K562 (cell line): ENCODE data around the gene LETM1. TPM values are rescaled to one million over a fixed set of nuclear protein-coding genes. Genes with fewer than 3 reads are reported as not detected.

ENCODE experiments used
- ATAC-seq: fragments of 200-7000 bp; cut with Tn5 transposase; 3 replicates; pipeline ENCODE4 v1.9.1; 2020; ENCODE audit warnings: moderate library complexity
- BruUV-seq: library from RNA; stranded (reverse); fragments of 400-500 nt; replicated peaks from 2 replicates; lab custom pipeline; 2021; lab: Mats Ljungman, UMichigan
- CTCF ChIA-PET: fragments of 300-600 bp; formaldehyde crosslinking; extraction: SDS; loops from one replicate; lab custom pipeline; 2021; ENCODE audit warnings: low intra/inter-chr PET ratio; lab: Yijun Ruan, JAX
- POLR2A ChIA-PET: fragments of 300-600, 350-650 bp; sonication (Branson Sonifier 250); formaldehyde crosslinking; extraction: SDS; loops from one replicate; lab custom pipeline; 2021; ENCODE audit warnings: antibody characterized with exemption, inconsistent platforms; lab: Yijun Ruan, JAX
- DNase-seq, 4 experiments: peaks; one replicate each; pipeline versions ENCODE4 v3.0.0 to v3.0.0-alpha.2; 2011 to 2018; ENCODE audit warnings: low spot score in 3 of 4, mixed read lengths in 3 of 4; ENCODE audit errors: extremely low read depth in 1 of 4
- FAIRE-seq: peaks from 2 replicates; lab custom pipeline; 2011; peaks lifted over from hg19 to GRCh38; lab: Jason Lieb, UNC
- H2AFZ ChIP-seq: 2 replicates; pipeline ENCODE4 v1.6.0; 2011; ENCODE audit warnings: low read depth, low read length, control low read depth, inconsistent platforms
- H3K27ac ChIP-seq: fragments of 200-600 bp; 3 replicates; pipeline ENCODE4 v1.8.0; 2011; ENCODE audit warnings: low read depth, mild to moderate bottlenecking, control low read depth, inconsistent platforms, low read length, moderate library complexity, mixed read lengths; ENCODE audit errors: extremely low read depth
- H3K27me3 ChIP-seq, 2 experiments: fragments of 300-600 bp in 1 of 2; 2 replicates in 1 of 2; 3 replicates in 1 of 2; pipeline versions ENCODE4 v1.6.0 to v1.8.0; 2011; ENCODE audit warnings: inconsistent platforms in 2 of 2, low read length in 2 of 2, mild to moderate bottlenecking in 1 of 2, mixed read lengths in 1 of 2, moderate library complexity in 1 of 2; ENCODE audit not compliant: control insufficient read depth in 2 of 2, insufficient read depth in 2 of 2
- H3K36me3 ChIP-seq: fragments of 300-600 bp; 3 replicates; pipeline ENCODE4 v1.8.0; 2011; ENCODE audit warnings: mild to moderate bottlenecking, low read length, inconsistent platforms; ENCODE audit not compliant: control insufficient read depth, insufficient read depth
- H3K4me1 ChIP-seq, 2 experiments: fragments of 200-600 bp in 1 of 2; replicated peaks in 1 of 2; 2 replicates in 1 of 2; 3 replicates in 1 of 2; pipeline versions ENCODE4 v1.5.1 to v1.8.0; 2011; ENCODE audit warnings: inconsistent platforms in 2 of 2, low read length in 2 of 2, mild to moderate bottlenecking in 1 of 2, mixed read lengths in 1 of 2, moderate library complexity in 1 of 2; ENCODE audit not compliant: control insufficient read depth in 2 of 2, insufficient read depth in 2 of 2
- H3K4me2 ChIP-seq: 2 replicates; pipeline ENCODE4 v1.6.1; 2011; ENCODE audit warnings: low read length, control low read depth, inconsistent platforms, mixed read lengths; ENCODE audit not compliant: insufficient read depth
- H3K4me3 ChIP-seq: fragments of 200-600 bp; sonication (generic), shearing (Covaris generic); 2 replicates; pipeline ENCODE4 v1.5.1; 2016; ENCODE audit warnings: control low read depth, inconsistent platforms
- H3K79me2 ChIP-seq: fragments of 200-600 bp; 3 replicates; pipeline ENCODE4 v1.8.0; 2011; ENCODE audit warnings: low read length, inconsistent platforms; ENCODE audit not compliant: control insufficient read depth, insufficient read depth
- H3K9ac ChIP-seq, 2 experiments: 2 replicates each; pipeline versions ENCODE4 v1.6.0 to v1.6.1; 2011; ENCODE audit warnings: low read depth in 2 of 2, low read length in 2 of 2, control low read depth in 1 of 2, inconsistent platforms in 1 of 2, mild to moderate bottlenecking in 1 of 2, mixed read lengths in 1 of 2; ENCODE audit not compliant: insufficient read depth in 1 of 2
- H3K9me1 ChIP-seq: one replicate; pipeline ENCODE4 v1.6.0; 2011; ENCODE audit warnings: inconsistent platforms, mild to moderate bottlenecking, low read length, moderate library complexity; ENCODE audit not compliant: control insufficient read depth, insufficient read depth
- H3K9me3 ChIP-seq: replicated peaks from 2 replicates; pipeline ENCODE4 v1.5.1; 2011; ENCODE audit warnings: low read depth, low read length, inconsistent platforms; ENCODE audit not compliant: control insufficient read depth, insufficient read depth
- H4K20me1 ChIP-seq: replicated peaks from 2 replicates; pipeline ENCODE4 v1.6.1; 2011; ENCODE audit warnings: low read length, inconsistent platforms, mixed read lengths; ENCODE audit not compliant: control insufficient read depth, insufficient read depth
- ATF7 ChIP-seq: fragments of 450-650 bp; IDR thresholded peaks from 2 replicates; pipeline ENCODE4 v1.7.1; 2014; ENCODE audit warnings: mild to moderate bottlenecking, moderate library complexity
- CSDE1 ChIP-seq, 2 experiments: fragments of 450-650 bp; IDR thresholded peaks; 2 replicates each; pipeline ENCODE4 v1.6.1; 2016; ENCODE audit warnings: mild to moderate bottlenecking in 1 of 2
- JUND ChIP-seq, 2 experiments: IDR thresholded peaks; 2 replicates in 1 of 2; 3 replicates in 1 of 2; pipeline ENCODE4 v1.6.1; 2011; ENCODE audit warnings: borderline replicate concordance in 2 of 2, low read depth in 2 of 2, low read length in 2 of 2, improper control_type of control experiment in 1 of 2, missing biosample characterization in 1 of 2, missing genetic modification characterization in 1 of 2, missing genetic modification reagents in 1 of 2
- MAX ChIP-seq: sonication (generic); formaldehyde crosslinking; IDR thresholded peaks from 2 replicates; pipeline ENCODE4 v1.9.0; 2022; ENCODE audit warnings: mild to moderate bottlenecking, missing genetic modification reagents
- NFIC ChIP-seq: fragments of 450-650 bp; IDR thresholded peaks from 2 replicates; pipeline ENCODE4 v1.6.1; 2017; ENCODE audit warnings: mild to moderate bottlenecking, inconsistent platforms
- NKRF ChIP-seq: fragments of 450-650 bp; IDR thresholded peaks from 2 replicates; pipeline ENCODE4 v1.6.1; 2016; ENCODE audit warnings: borderline replicate concordance
- PHF8 ChIP-seq: fragments of 200-600 bp; sonication (generic); IDR thresholded peaks from 2 replicates; pipeline ENCODE4 v1.6.1; 2012; ENCODE audit warnings: mixed run types, mild to moderate bottlenecking, inconsistent platforms, low read length, moderate library complexity, borderline replicate concordance
- SRF ChIP-seq, 2 experiments: fragments of 250-450, 450-650 bp in 1 of 2; sonication (Bioruptor Pico) in 1 of 2; sonication (generic) in 1 of 2; formaldehyde crosslinking; IDR thresholded peaks; 2 replicates each; pipeline versions ENCODE4 v1.5.0 to v1.5.1; 2020 to 2022; ENCODE audit warnings: mild to moderate bottlenecking in 1 of 2, missing genetic modification reagents in 1 of 2
- VEZF1 ChIP-seq: fragments of 200-800 bp; sonication (Bioruptor generic); IDR thresholded peaks from 2 replicates; pipeline ENCODE4 v1.6.1; 2017; ENCODE audit warnings: missing genetic modification characterization, missing compliant biosample characterization
- ZNF121 ChIP-seq: sonication (generic); formaldehyde crosslinking; conservative IDR thresholded peaks from 2 replicates; pipeline ENCODE4 v1.8.0; 2022; ENCODE audit warnings: missing genetic modification reagents
- ZNF197 ChIP-seq: fragments of 200-800 bp; sonication (Bioruptor generic); IDR thresholded peaks from 2 replicates; pipeline ENCODE4 v1.6.1; 2016; ENCODE audit warnings: low read depth, missing genetic modification characterization, missing compliant biosample characterization
- ZNF277 ChIP-seq: fragments of 250-450 bp; sonication (Bioruptor Pico); IDR thresholded peaks from 2 replicates; pipeline ENCODE4 v1.8.0; 2022; ENCODE audit warnings: inconsistent platforms, mild to moderate bottlenecking, moderate library complexity, borderline replicate concordance
- ZNF41 ChIP-seq: fragments of 250-450 bp; sonication (Bioruptor Pico); conservative IDR thresholded peaks from 2 replicates; pipeline ENCODE4 v1.4.0; 2020; ENCODE audit warnings: mild to moderate bottlenecking
- ZNF639 ChIP-seq, 2 experiments: fragments of 200-800 bp in 1 of 2; sonication (Bioruptor generic) in 1 of 2; sonication (generic) in 1 of 2; formaldehyde crosslinking in 1 of 2; IDR thresholded peaks in 1 of 2; conservative IDR thresholded peaks in 1 of 2; 2 replicates each; pipeline versions ENCODE4 v1.5.0 to v1.6.1; 2016 to 2020; ENCODE audit warnings: missing compliant biosample characterization in 1 of 2, missing genetic modification characterization in 1 of 2, missing genetic modification reagents in 1 of 2
- WGBS: fragments of 100-300 bp; shearing (Covaris generic); methylation state at CpG from one replicate; pipeline ENCODE4 v1.1.6; 2016; ENCODE audit warnings: low coverage, mixed read lengths; ENCODE audit not compliant: insufficient coverage; ENCODE audit errors: missing lambda C conversion rate; 5-methylcytosine and 5-hydroxymethylcytosine counted together
- in situ Hi-C: fragments of 300-500 bp; cut with MboI; formaldehyde crosslinking; loops from 4 replicates; pipeline ENCODE4 v1.15.0; 2018; ENCODE audit warnings: inconsistent platforms, mixed read lengths
- intact Hi-C: fragments of 100-400 bp; cut with micrococcal nuclease; formaldehyde crosslinking; loops from 2 replicates; pipeline ENCODE4 v1.14.2; 2022
- polyA plus RNA-seq, 8 experiments: library from polyadenylated mRNA; depleted of rRNA in 4 of 8; stranded (reverse) in 5 of 8; unstranded in 3 of 8; fragments of >200 nt; fragmentation: Nextera tagmentation in 2 of 8; fragmentation: Illumina TruSeq in 1 of 8; extraction: Ambion mirVana in 2 of 8; extraction: Trizol in 1 of 8; gene quantifications; 2 replicates each; pipeline versions ENCODE4 v1.2.1 to v1.2.3, GENCODE V29; 2011 to 2014; ENCODE audit warnings: inconsistent platforms in 1 of 8, missing spikeins in 1 of 8
- total RNA-seq, 7 experiments: library from RNA; depleted of rRNA in 6 of 7; stranded (reverse); fragments of >200 nt in 6 of 7; fragmentation: Illumina TruSeq in 2 of 7; extraction: Trizol in 2 of 7; gene quantifications; 2 replicates each; pipeline versions ENCODE4 v1.2.1 to v1.2.3, GENCODE V29; 2011 to 2021; ENCODE audit warnings: low replicate concordance in 1 of 7

LETM1 gene
- total and polyA plus RNA-seq, 9 of the 15 experiments (the other 6 are each of a cell fraction or from before 2014, with no cell fraction given), result 3.9 to 109 (median 35.0) TPM

- no peaks in the 10 kb centered on the region for H3K27me3 ChIP-seq
- peak; percentile 62 to 85 (median 70) for DNase-seq
- no peak overlapping the region for H3K4me3 ChIP-seq
- H4K20me1 ChIP-seq, result 0 out of 2 replicates have a peak, but pooled peaks cover 3% of the 10 kb centered on the region
- H3K79me2 ChIP-seq, result no peaks in the 10 kb centered on the region
- H3K27ac ChIP-seq, result no peak overlapping the region
- H3K4me1 ChIP-seq, result peaks cover 2 to 85% of the 10 kb centered on the region in 2 experiments; a peak in 3 of 5 replicates
- peak overlapping the region; percentile 8 to 84; a peak in 3 of 4 replicates for H3K9ac ChIP-seq
- ATAC-seq, result peak; percentile 83
- ChIA-PET CTCF (interaction anchor here (0.8 to 1.0 kb wide), 2 partner anchors 46 to 47 kb away, joined by 3 to 4 read pairs; no protein-coding TSS in a partner anchor), POLR2A (no interaction called here)
- no peaks in the 10 kb centered on the region for H3K36me3 ChIP-seq
- BruUV-seq, result no TSS peak
- H3K9me3 ChIP-seq, result no peaks in the 10 kb centered on the region
- WGBS, result 8% methylated on average over 10 of the region's 36 CpGs
- no peaks in the 10 kb centered on the region for H3K9me1 ChIP-seq
- H3K4me2 ChIP-seq, result peak overlapping the region; percentile 18; the same call in 1 of the 2 replicates
- no peak for FAIRE-seq
- intact Hi-C loops, result loop anchor here (1.0 kb wide), 1 partner anchor 47 kb away; no protein-coding TSS in a partner anchor
- in situ Hi-C loops, result no loop called here
- peak overlapping the region; percentile 70 for H2AFZ ChIP-seq
- peak; percentile 82 for TF ChIP-seq VEZF1 (CRISPR knock-in tag)
- TF ChIP-seq MAX (CRISPR knock-in tag), result no peak
- TF ChIP-seq JUND (IDR thresholded peaks at IDR 0.05; ENCODE audit: borderline replicate concordance, low read depth, low read length), result no peak
- TF ChIP-seq JUND (tag; IDR thresholded peaks at IDR 0.05; ENCODE audit: borderline replicate concordance, low read depth, low read length), result no peak
- no peak for TF ChIP-seq ZNF639 (CRISPR knock-in tag; conservative IDR thresholded peaks at IDR 0.05 in 1 of 2, IDR thresholded peaks at IDR 0.05 in 1 of 2)
- TF ChIP-seq ZNF121 (CRISPR knock-in tag), result no peak
- TF ChIP-seq NKRF, result no peak
- no peak for TF ChIP-seq CSDE1 (IDR thresholded peaks at IDR 0.05)
- peak; percentile 23; the same call in 1 of the 2 replicates for TF ChIP-seq PHF8
- no peak for TF ChIP-seq ZNF41 (CRISPR knock-in tag)
- no peak for TF ChIP-seq ATF7
- TF ChIP-seq NFIC, result peak; percentile 41; the same call in 1 of the 2 replicates
- no peak for TF ChIP-seq SRF (CRISPR knock-in tag; IDR thresholded peaks at IDR 0.05)
- no peak for TF ChIP-seq ZNF197
- no peak for TF ChIP-seq ZNF277 (CRISPR knock-in tag)
Measured at GRCh38 chr4:1763550-1764080, 92.3 kb downstream of the LETM1 start.
